Parathyroid adenoma (tissue), 2 donors: ENCODE data around the gene POLR3GL.

Source experiments
- H2AFZ ChIP-seq: fragments of 300-600 bp; sonication (generic); one replicate; pipeline ENCODE4 v1.7.0; 2017; ENCODE audit warnings: antibody characterized with exemption, mild to moderate bottlenecking
- H3K27ac ChIP-seq: fragments of 300-600 bp; sonication (generic); one replicate; pipeline ENCODE4 v1.7.0; 2017
- H3K27me3 ChIP-seq: fragments of 300-600 bp; sonication (generic); one replicate; pipeline ENCODE4 v1.7.0; 2017; ENCODE audit warnings: low read length; ENCODE audit not compliant: control insufficient read depth, insufficient read depth
- H3K36me3 ChIP-seq: fragments of 300-600 bp; sonication (generic); one replicate; pipeline ENCODE4 v1.7.0; 2017; ENCODE audit warnings: low read length; ENCODE audit not compliant: control insufficient read depth, insufficient read depth
- H3K4me1 ChIP-seq: fragments of 300-600 bp; sonication (generic); one replicate; pipeline ENCODE4 v1.7.0; 2017; ENCODE audit warnings: control low read depth
- H3K4me2 ChIP-seq: fragments of 300-600 bp; sonication (generic); one replicate; pipeline ENCODE4 v1.7.0; 2017; ENCODE audit warnings: low read length
- H3K4me3 ChIP-seq: fragments of 300-600 bp; sonication (generic); one replicate; pipeline ENCODE4 v1.7.0; 2017; ENCODE audit warnings: low read depth, low read length
- H3K79me2 ChIP-seq: fragments of 300-600 bp; sonication (generic); one replicate; pipeline ENCODE4 v1.7.0; 2017; ENCODE audit warnings: control low read depth
- H3K9ac ChIP-seq: fragments of 300-600 bp; sonication (generic); one replicate; pipeline ENCODE4 v1.7.0; 2017; ENCODE audit warnings: mild to moderate bottlenecking
- H3K9me3 ChIP-seq: fragments of 300-600 bp; sonication (generic); one replicate; pipeline ENCODE4 v1.7.0; 2017; ENCODE audit warnings: low read length; ENCODE audit not compliant: control insufficient read depth
- CTCF ChIP-seq: fragments of 300-600 bp; sonication (generic); IDR thresholded peaks from one replicate; pipeline ENCODE4 v1.7.0; 2017; ENCODE audit warnings: antibody characterized with exemption, mild to moderate bottlenecking
- donor health status: primary hyperparathyroidism.

The POLR3GL gene

GRCh38 chr1:145942405-145942804 is 22.1 kb upstream of the POLR3GL start:
- Histone ChIP-seq H3K79me2 (no peaks in the 10 kb centered on the region), H3K27me3 (no peaks in the 10 kb centered on the region), H3K4me2 (no peak overlapping the region), H3K9ac (no peak overlapping the region), H3K36me3 (no peaks in the 10 kb centered on the region), H3K9me3 (no peaks in the 10 kb centered on the region), H3K27ac (no peak overlapping the region), H3K4me3 (no peak overlapping the region), H3K4me1 (no peaks in the 10 kb centered on the region), H2AFZ (no peak overlapping the region)
- no peak for TF ChIP-seq CTCF

GRCh38 chr1:145942871-145943270 is 21.6 kb upstream of the POLR3GL start:
- no peak overlapping the region for H2AFZ ChIP-seq
- no peak overlapping the region for H3K4me3 ChIP-seq
- H3K36me3 ChIP-seq = no peaks in the 10 kb centered on the region
- H3K27ac ChIP-seq = no peak overlapping the region
- H3K4me1 ChIP-seq = no peaks in the 10 kb centered on the region
- no peak overlapping the region for H3K4me2 ChIP-seq
- H3K79me2 ChIP-seq = no peaks in the 10 kb centered on the region
- no peaks in the 10 kb centered on the region for H3K9me3 ChIP-seq
- no peak for TF ChIP-seq CTCF
- no peaks in the 10 kb centered on the region for H3K27me3 ChIP-seq
- H3K9ac ChIP-seq = no peak overlapping the region

GRCh38 chr1:145944532-145944931 is 20.0 kb upstream of the POLR3GL start:
- no peak for TF ChIP-seq CTCF
- H3K9ac ChIP-seq = no peak overlapping the region

GRCh38 chr1:145946477-145946986 is 18.0 kb upstream of the POLR3GL start:
- no peak overlapping the region for H3K27ac ChIP-seq
- TF ChIP-seq CTCF = no peak
- no peaks in the 10 kb centered on the region for H3K27me3 ChIP-seq
- H3K9ac ChIP-seq = no peak overlapping the region
- H3K36me3 ChIP-seq = no peaks in the 10 kb centered on the region
- no peak overlapping the region for H3K4me2 ChIP-seq
- H3K9me3 ChIP-seq = no peaks in the 10 kb centered on the region
- H2AFZ ChIP-seq = no peak overlapping the region
- H3K4me1 ChIP-seq = no peaks in the 10 kb centered on the region
- H3K79me2 ChIP-seq = peaks cover under 1% of the 10 kb centered on the region
- no peak overlapping the region for H3K4me3 ChIP-seq

More at GRCh38 chr1:145944532-145944931, 20.0 kb upstream of the POLR3GL start:
- H2AFZ ChIP-seq = no peak overlapping the region
- H3K79me2 ChIP-seq = no peaks in the 10 kb centered on the region
- no peak overlapping the region for H3K27ac ChIP-seq
- H3K4me2 ChIP-seq = no peak overlapping the region
- H3K4me3 ChIP-seq = no peak overlapping the region
- H3K9me3 ChIP-seq = no peaks in the 10 kb centered on the region
- H3K27me3 ChIP-seq = no peaks in the 10 kb centered on the region
- H3K4me1 ChIP-seq = no peaks in the 10 kb centered on the region
- H3K36me3 ChIP-seq = no peaks in the 10 kb centered on the region

- Histone ChIP-seq H3K4me3 (no peak overlapping the region), H3K27me3 (no peaks in the 10 kb centered on the region), H3K9ac (no peak overlapping the region), H3K36me3 (no peaks in the 10 kb centered on the region), H3K27ac (no peak overlapping the region), H2AFZ (no peak overlapping the region), H3K9me3 (no peaks in the 10 kb centered on the region), H3K79me2 (peaks cover 4% of the 10 kb centered on the region), H3K4me2 (no peak overlapping the region), H3K4me1 (no peaks in the 10 kb centered on the region)
- no peak for TF ChIP-seq CTCF
Observed at GRCh38 chr1:145947551-145947950, 16.9 kb upstream of the POLR3GL start.
